NCI-H1048 (cell line): ENCODE results near the gene RAX2.
"Not testable (repeated sequence)": the region's sequence is repeated elsewhere in the genome, so short reads cannot be mapped to it uniquely, and the experiment has no call there.

Source experiments
- DNase-seq: peaks from one replicate; lab custom pipeline; 2025; lab: John Stamatoyannopoulos, UW

RAX2 gene

GRCh38 chr19:3778104-3778867, 6.3 kb upstream of the RAX2 start:
- no peak for DNase-seq

GRCh38 chr19:3776479-3777040, 4.5 kb upstream of the RAX2 start:
- no peak for DNase-seq

GRCh38 chr19:3775831-3776230, 3.8 kb upstream of the RAX2 start:
- no peak for DNase-seq

DNA sequence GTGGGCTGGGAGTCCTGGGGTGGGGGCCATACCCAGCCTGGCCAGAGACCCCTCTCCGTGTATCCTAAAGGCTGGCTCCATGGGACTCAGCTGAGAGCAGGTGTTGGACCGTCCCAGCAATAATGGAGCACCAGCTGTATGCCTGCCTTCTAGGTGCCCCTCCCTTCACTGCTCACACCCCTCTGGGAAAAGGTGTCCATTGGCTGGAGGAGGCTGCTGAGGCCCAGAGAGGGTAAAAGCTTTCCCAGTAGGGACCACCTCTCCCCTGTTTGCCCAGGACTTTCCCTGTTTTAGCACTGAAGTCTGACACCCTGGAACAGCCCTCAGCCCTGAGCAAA, 3.3 kb upstream of the RAX2 start:
- DNase-seq: no peak

DNA sequence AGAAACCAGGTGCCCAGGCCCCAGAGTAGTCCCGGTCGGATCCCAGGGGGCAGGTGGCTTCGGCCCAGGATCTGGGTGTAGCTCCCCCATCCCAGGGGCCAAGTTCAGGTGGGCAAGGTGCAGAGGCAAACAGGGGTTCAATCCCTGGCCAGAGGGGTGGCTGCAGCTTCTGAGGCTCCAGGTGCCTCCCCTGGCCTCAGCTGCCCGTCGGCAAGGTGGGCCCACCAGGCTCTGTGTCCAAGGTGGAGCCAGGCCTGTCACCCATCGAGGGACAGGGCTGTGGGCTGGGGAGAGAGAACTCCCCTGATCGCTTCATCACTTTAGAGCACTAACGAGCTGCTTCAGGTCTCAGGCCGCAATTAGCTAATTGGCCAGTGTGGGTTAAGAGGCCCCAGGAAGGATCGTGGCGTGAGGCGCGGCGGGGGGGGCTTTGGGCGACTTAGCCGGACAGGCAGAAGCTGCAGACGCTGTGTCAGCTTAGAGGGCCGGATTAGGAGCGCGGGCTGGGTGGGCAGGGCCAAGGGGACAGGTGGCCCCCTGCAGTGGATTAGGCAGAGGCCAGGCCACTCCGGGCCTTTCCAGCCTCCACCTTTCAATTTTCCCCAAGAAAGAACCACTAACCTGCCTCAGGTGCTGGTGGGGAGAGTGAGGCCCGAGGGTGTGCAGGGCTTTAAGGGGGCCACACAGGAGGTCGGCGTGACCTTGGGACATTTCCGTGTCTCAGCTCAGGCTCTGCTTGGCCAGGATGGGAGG, 2.8 kb upstream of the RAX2 start:
- DNase-seq: no peak

DNA sequence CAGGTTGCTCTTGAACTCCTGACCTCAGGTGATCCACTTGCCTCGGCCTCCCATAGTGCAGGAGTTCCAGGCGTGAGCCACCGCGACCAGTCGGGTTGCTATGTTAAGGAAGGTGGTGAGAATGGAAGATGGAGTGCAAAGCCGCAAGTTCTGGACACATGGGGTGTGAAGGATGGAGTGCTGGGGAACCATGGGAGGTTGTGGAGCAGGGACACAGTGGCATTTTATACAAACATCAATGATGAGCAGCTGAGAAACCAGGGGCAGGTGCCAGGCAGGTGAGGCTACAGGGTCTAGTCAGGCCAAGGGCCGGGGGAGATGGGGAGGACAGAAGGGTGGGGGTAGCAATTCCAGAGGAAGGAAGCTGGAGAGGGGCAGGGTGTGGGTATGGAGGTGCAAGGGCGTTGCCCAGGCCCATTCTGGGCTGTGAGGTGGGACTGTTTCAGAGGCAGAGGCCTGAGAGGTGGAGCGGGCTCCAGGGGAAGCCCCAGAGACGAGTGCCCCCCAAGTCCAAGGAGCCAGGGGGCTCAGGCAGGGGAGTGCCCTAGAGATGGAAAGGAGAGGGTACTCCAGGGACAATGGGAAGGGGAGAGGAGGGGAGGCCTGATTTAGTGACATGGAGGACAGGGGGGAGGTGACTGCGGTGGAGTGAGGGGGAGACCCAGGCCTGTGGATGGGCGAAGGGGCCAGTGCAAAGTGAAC, 1.9 kb upstream of the RAX2 start:
- DNase-seq: no peak

DNA sequence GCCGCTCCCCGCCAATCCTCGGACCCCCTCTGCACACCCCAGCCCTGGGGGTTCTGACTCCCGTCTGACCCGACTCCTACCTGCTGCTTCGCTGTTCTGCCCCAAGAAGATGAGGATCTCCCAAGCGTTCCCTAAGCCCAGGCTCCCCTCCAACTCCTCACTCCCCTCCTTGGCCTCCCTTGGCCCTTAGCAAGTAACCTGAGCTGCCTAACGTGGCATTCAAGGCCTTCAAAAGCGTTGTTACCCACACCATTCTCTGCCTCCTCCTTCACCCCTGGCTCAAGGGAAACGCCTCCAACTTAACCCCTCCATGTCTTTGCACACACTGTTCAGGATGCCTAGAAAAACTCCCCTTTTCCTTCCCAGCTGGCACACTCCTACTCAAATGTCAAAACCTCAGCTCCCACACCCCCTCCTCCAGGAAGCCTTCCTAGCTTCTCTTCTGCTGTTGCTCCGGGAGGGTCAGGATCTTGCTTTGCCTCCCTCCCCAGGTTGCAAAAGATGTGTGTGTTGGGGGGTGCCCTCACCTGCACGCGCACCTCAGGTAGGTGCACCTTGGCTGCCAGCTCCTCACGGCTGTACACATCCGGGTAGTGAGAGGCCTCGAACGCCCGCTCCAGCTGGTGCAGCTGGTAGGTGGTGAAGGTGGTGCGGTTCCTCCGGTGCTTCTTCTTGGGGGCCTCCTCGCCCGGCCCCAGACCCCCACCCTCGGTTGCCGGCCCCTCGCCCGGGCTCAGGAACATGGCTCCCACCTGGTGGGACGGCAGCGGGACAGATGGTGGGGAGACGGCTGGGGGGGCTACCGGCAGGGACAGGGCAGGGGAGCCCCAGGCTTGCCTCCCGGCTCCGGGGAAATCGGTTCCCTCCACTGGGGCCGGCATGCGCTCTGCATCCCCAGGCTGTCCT, 775 bp downstream of the RAX2 start:
- DNase-seq: no peak

GRCh38 chr19:3770136-3770999, 1.7 kb downstream of the RAX2 start:
- no peak for DNase-seq

GRCh38 chr19:3769494-3769893, 2.5 kb downstream of the RAX2 start:
- DNase-seq: no peak

DNA sequence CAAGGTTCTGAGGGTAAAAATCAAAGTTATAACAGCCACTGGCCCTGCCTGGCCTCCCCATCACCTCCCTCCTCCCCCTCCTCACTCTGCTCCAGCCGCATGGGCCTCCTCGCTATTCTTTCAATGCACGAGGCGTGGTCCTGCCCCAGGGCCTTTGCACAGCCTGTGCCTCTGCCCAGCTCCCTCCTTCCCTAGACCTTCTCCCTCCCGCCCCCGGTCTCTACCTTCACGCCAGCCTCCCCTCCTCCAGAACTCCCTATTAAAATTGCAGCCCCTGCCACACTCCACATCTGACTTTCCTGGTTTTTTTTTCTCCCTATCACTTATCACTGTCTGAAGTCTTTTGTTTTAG, 3.3 kb downstream of the RAX2 start:
- no peak for DNase-seq

GRCh38 chr19:3768015-3768747, 3.8 kb downstream of the RAX2 start:
- no peak for DNase-seq

- no peak for DNase-seq
These were observed 5.0 kb downstream of the RAX2 start for GRCh38 chr19:3767050-3767449.

DNA sequence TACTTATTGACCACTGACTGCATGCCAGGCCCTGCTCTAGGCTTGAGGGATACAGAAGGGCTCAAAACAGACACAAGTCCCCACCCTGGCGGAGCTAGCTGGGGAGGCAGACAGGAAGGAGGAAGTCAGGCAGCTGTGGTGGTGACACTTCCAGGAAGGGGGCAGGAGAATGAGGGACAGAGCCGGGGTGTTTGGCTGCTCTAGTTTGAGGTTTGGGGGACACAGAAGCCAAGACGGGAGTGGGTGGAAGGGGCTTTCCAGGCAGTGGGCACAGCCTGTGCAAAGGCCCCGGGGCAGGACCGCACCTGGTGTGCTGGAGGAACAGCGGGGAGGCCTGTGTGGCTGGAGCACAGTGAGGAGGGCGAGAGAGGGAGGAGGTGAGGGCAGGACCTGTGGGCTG, 5.5 kb downstream of the RAX2 start:
- no peak for DNase-seq

DNA sequence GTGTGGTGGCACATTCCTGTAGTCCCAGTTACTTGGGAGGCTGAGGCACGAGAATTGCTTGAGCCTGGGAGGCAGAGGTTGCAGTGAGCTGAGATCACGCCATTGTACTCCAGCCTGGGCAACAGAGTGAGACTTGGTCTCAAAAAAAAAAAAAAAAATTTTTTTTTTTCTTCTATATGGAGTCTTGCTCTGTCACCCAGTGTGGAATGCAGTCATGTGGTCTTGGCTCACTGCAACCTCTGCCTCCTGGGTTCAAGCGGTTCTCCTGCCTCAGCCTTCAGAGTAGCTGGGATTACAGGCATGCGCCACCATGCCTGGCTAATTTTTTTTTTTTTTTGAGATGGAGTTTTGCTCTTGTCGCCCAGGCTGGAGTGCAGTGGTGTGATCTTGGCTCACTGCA, 6.3 kb downstream of the RAX2 start:
- not testable (repeated sequence) for DNase-seq

DNA sequence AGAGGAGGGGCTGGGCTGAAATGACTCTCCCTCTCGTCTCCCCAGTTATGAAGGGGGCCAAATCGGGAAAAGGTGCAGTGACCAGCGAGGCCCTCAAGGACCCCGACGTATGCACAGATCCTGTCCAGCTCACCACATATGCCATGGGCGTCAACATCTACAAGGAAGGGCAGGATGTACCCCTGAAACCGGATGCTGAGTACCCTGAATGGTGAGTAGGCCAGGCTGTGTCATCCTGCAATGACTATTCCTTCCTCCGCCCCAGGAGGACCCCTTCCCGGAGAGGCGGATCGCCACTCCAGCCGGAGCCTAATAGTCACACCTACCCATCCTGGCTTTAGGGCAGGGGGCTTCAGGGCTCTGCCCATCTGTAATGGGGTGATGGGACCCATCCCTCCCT, 6.9 kb downstream of the RAX2 start:
- no peak for DNase-seq

DNA sequence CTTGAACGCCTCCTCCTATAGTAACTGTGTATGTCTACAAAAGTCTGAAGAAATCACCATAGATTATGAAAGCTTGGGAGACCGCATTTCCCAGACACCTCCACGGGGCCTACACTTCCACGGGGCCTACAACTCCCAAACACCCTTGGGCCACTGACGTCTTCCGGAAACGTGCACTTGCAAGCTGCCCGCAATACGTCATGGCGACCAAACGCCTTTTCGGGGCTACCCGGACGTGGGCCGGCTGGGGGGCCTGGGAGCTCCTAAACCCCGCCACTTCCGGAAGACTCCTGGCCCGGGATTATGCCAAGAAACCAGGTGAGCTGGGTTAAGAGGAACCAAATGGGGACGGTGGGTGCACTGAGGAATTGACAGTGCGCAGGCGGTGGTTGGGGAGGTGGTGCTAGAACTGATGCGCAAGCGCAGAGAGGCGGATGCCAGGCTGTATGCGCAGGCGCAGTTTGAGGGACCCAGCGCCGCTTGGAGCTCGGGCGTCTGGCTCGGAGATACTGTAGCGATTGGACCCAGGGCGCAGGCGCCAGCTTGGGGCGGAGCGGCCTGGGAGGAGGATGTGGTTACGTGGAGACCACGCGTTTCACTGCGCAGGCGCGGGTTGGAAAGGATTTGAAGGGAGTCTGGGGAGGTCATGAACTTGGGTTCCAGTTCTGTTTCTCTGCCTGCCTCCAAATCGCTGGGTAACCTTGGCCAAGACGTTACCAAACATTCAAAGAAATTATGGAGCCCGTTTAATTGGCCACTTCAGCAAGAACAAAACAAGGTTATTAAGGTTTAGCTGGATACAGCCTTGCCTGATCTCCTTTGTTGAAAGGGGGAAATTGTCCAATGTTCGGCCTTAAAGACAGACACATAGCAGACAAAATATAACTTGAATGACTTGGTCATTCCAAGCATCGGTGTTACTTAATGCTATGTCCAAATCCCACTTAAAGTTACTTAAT, 9.2 kb downstream of the RAX2 start, which contains the start of gene MRPL54:
MRPL54 (plus strand) TSS at position 182 of the 959 bp plus-strand sequence; CDS start at position 201, 19 bp downstream.
- DNase-seq: peak; percentile 95

DNA sequence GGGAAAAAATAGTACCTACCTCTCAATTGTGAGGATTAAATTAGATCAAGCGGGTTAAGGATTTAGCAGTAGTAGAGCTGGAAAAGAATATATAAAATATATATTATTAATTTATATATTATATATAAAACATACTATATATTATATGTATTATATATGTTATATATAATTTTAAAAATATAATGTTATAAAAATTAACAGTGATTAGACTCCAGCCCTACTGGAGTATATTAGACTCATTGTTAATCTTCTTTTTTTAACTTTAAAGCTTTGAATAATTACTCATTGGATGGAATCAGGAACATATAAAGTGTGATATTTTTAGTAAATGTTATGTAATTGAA, 9.9 kb downstream of the RAX2 start:
- no peak for DNase-seq

- peak; percentile 62 for DNase-seq
These were observed 10.5 kb downstream of the RAX2 start, which contains the start of gene APBA3 for GRCh38 chr19:3761382-3762129. APBA3 (minus strand) TSS chr19:3761692; CDS start chr19:3760264, 1,428 bp downstream.
